ENCODE measurements around the gene PARD3. TPM values are rescaled to one million over a fixed set of nuclear protein-coding genes. Genes with fewer than 3 reads are reported as not detected.

The PARD3 gene
- total and polyA plus RNA-seq, 2 donors (not counting 3 experiments of a cell fraction or from before 2014, with no cell fraction given), result 7.3 to 24.1 TPM

DNA sequence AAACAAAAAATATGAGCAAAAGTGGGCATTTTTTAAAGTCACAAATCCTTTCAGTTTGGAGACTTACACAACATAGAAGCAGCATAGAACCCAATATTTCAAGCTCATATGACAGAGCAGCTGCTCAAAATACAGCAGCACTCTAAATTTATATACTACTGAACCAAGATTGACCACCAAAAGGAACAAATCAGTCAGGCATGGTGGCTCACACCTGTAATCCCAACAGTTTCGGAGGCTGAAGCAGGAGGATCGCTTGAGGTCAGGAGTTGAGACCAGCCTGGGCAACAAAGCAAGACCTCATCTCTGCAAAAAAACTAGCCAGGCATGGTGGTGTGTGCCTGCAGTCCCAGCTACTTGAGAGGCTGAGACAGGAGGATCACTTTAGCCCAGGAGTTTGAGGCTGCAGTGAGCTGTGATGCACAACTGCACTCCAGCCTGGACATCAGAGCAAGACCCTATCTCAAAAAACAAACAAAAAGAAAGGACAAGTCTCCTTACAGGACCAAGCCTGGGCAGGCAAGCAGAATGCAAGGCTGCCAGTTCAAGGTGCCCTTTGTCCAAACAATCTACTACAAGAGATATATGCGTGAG lies 40.0 kb downstream of the PARD3 start:
- Histone ChIP-seq H3K4me1 (ENCODE audit: control insufficient read depth, extremely low read depth, insufficient read depth, low read length) (peaks cover 5% of the 10 kb centered on the region), H3K9me1 (replicated peaks; ENCODE audit: control insufficient read depth, extremely low read depth, insufficient read depth, low read length) (no peaks in the 10 kb centered on the region), H3K9me3 (replicated peaks; ENCODE audit: control insufficient read depth, insufficient read depth, low read length) (no peaks in the 10 kb centered on the region), H2AFZ (ENCODE audit: low read depth, low read length) (no peak overlapping the region), H4K20me1 (replicated peaks; ENCODE audit: control insufficient read depth, extremely low read depth, insufficient read depth, low read length) (peaks cover 18% of the 10 kb centered on the region), H3K27ac (ENCODE audit: insufficient read depth, low read depth, low read length) (no peak overlapping the region), H3K4me3 (replicated peaks in 1 of 3; ENCODE audit: insufficient read depth in 1 of 3, low read depth in 1 of 3, low read length in 3 of 3) (no peak overlapping the region), H3K4me2 (ENCODE audit: insufficient read depth, low read length) (no peak overlapping the region), H3K36me3 (ENCODE audit: control insufficient read depth in 2 of 2, extremely low read depth in 1 of 2, insufficient read depth in 2 of 2, low read length in 2 of 2) (no peaks in the 10 kb centered on the region), H3K9ac (replicated peaks; ENCODE audit: extremely low read depth, insufficient read depth, low read length) (no peak overlapping the region), H3K27me3 (ENCODE audit: control insufficient read depth in 2 of 2, insufficient read depth in 2 of 2, low read length in 2 of 2) (no peaks in the 10 kb centered on the region), H3K79me2 (ENCODE audit: control insufficient read depth, insufficient read depth, low read length) (peaks cover 9% of the 10 kb centered on the region)
- no TSS peak for BruUV-seq (replicated peaks)
- dilution Hi-C loops (cut with MboI; ENCODE audit: extremely low pct_ligation_motif_present, low sequenced_read_pairs) (no loop called here), intact Hi-C loops (cut with micrococcal nuclease) (no loop called here)
- DNase-seq (ENCODE audit: low read depth, low spot score) (no peak), FAIRE-seq (no peak)
- TF ChIP-seq, protein P1, sequence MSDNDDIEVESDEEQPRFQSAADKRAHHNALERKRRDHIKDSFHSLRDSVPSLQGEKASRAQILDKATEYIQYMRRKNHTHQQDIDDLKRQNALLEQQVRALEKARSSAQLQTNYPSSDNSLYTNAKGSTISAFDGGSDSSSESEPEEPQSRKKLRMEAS (IDR thresholded peaks at IDR 0.05; ENCODE audit: insufficient read depth, insufficient read length), result no peak
- TF ChIP-seq POLR2AphosphoS5 (IDR thresholded peaks at IDR 0.05; ENCODE audit: insufficient read depth, low read depth, low read length) (no peak), JUN (IDR thresholded peaks at IDR 0.05; ENCODE audit: borderline replicate concordance, insufficient read depth, insufficient read length, low read depth) (no peak), FOS (IDR thresholded peaks at IDR 0.05; ENCODE audit: borderline replicate concordance, insufficient read depth, low read length) (no peak), GATA2 (IDR thresholded peaks at IDR 0.05; ENCODE audit: insufficient read depth, insufficient read length, low read depth, low read length) (no peak), MYC (IDR thresholded peaks at IDR 0.05; ENCODE audit: low read depth, low read length) (no peak), EZH2 (IDR thresholded peaks at IDR 0.05; ENCODE audit: borderline replicate concordance, low read depth, low read length, severe bottlenecking) (no peak)
- POLR2A ChIA-PET, result no interaction called here
- CTCF ChIA-PET, result no interaction called here
